H9 (cell line): ENCODE results near the gene CHCHD4. TPM values are rescaled to one million over a fixed set of nuclear protein-coding genes. Genes with fewer than 3 reads are reported as not detected.

Experiments used
- DNase-seq: peaks from one replicate; pipeline ENCODE4 v3.0.0-alpha.2; 2017
- H2AFZ ChIP-seq: one replicate; pipeline ENCODE4 v1.6.1; 2013; ENCODE audit warnings: mild to moderate bottlenecking, low read length, control low read depth, moderate library complexity
- H2AK5ac ChIP-seq: 2 replicates; pipeline ENCODE4 v1.6.1; 2013; ENCODE audit warnings: low read length, control low read depth, mixed read lengths; ENCODE audit not compliant: insufficient read length
- H2BK120ac ChIP-seq: one replicate; pipeline ENCODE4 v1.6.1; 2013; ENCODE audit warnings: low read depth, mild to moderate bottlenecking, low read length, control low read depth, inconsistent platforms; ENCODE audit not compliant: poor library complexity, severe bottlenecking
- H2BK12ac ChIP-seq: 2 replicates; pipeline ENCODE4 v1.6.1; 2013; ENCODE audit warnings: low read length, control low read depth, mixed read lengths, low read depth; ENCODE audit not compliant: insufficient read length
- H2BK15ac ChIP-seq: 2 replicates; pipeline ENCODE4 v1.6.1; 2013; ENCODE audit warnings: low read depth, low read length, control low read depth
- H2BK20ac ChIP-seq: one replicate; pipeline ENCODE4 v1.6.1; 2013; ENCODE audit warnings: low read depth, mild to moderate bottlenecking, low read length, control low read depth, inconsistent platforms; ENCODE audit not compliant: poor library complexity, severe bottlenecking
- H2BK5ac ChIP-seq: 2 replicates; pipeline ENCODE4 v1.6.1; 2013; ENCODE audit warnings: low read length, control low read depth, mixed read lengths; ENCODE audit not compliant: insufficient read length
- H3K14ac ChIP-seq: 2 replicates; pipeline ENCODE4 v1.6.1; 2013; ENCODE audit warnings: low read length, control low read depth; ENCODE audit not compliant: insufficient read depth
- H3K18ac ChIP-seq: 2 replicates; pipeline ENCODE4 v1.6.1; 2013; ENCODE audit warnings: low read depth, mild to moderate bottlenecking, mixed read lengths, low read length, control low read depth; ENCODE audit not compliant: insufficient read length
- H3K23ac ChIP-seq: 2 replicates; pipeline ENCODE4 v1.6.1; 2013; ENCODE audit warnings: low read length, control low read depth, mixed read lengths, low read depth; ENCODE audit not compliant: insufficient read length
- H3K23me2 ChIP-seq: 2 replicates; pipeline ENCODE4 v1.6.1; 2013; ENCODE audit warnings: low read depth, mild to moderate bottlenecking, mixed read lengths, low read length, control low read depth; ENCODE audit not compliant: insufficient read length, poor library complexity, severe bottlenecking
- H3K27ac ChIP-seq: 2 replicates; pipeline ENCODE4 v1.5.1; 2013; ENCODE audit warnings: low read length, control low read depth, mixed read lengths, low read depth; ENCODE audit not compliant: insufficient read length
- H3K27me3 ChIP-seq: 2 replicates; pipeline ENCODE4 v1.6.1; 2013; ENCODE audit warnings: low read length, control low read depth, inconsistent platforms; ENCODE audit not compliant: insufficient read depth
- H3K4ac ChIP-seq: 2 replicates; pipeline ENCODE4 v1.6.1; 2013; ENCODE audit warnings: low read depth, mild to moderate bottlenecking, control low read depth, inconsistent platforms, low read length, moderate library complexity
- H3K4me1 ChIP-seq: 2 replicates; pipeline ENCODE4 v1.6.1; 2013; ENCODE audit warnings: low read length, control low read depth, inconsistent platforms; ENCODE audit not compliant: insufficient read depth
- H3K4me2 ChIP-seq: 2 replicates; pipeline ENCODE4 v1.6.1; 2013; ENCODE audit warnings: low read length, control low read depth, mixed read lengths; ENCODE audit not compliant: insufficient read length, insufficient read depth
- H3K56ac ChIP-seq: 2 replicates; pipeline ENCODE4 v1.6.1; 2013; ENCODE audit warnings: low read depth, mild to moderate bottlenecking, mixed read lengths, low read length, control low read depth; ENCODE audit not compliant: insufficient read length
- H3K79me1 ChIP-seq: 2 replicates; pipeline ENCODE4 v1.6.1; 2013; ENCODE audit warnings: low read depth, mild to moderate bottlenecking, moderate library complexity, low read length, control low read depth, inconsistent platforms; ENCODE audit not compliant: insufficient read depth, poor library complexity, severe bottlenecking
- H3K79me2 ChIP-seq: 2 replicates; pipeline ENCODE4 v1.6.1; 2013; ENCODE audit warnings: low read length, control low read depth, inconsistent platforms; ENCODE audit not compliant: insufficient read depth
- H3K9ac ChIP-seq: 2 replicates; pipeline ENCODE4 v1.6.1; 2013; ENCODE audit warnings: low read length, control low read depth, mixed read lengths; ENCODE audit not compliant: insufficient read length; ENCODE audit errors: extremely low read depth
- H3K9me3 ChIP-seq: one replicate; pipeline ENCODE4 v1.6.1; 2013; ENCODE audit warnings: low read depth, low read length, inconsistent platforms; ENCODE audit not compliant: control insufficient read depth
- H3T11ph ChIP-seq: one replicate; pipeline ENCODE4 v1.6.1; 2013; ENCODE audit warnings: mild to moderate bottlenecking, low read length, control low read depth, inconsistent platforms
- H4K20me1 ChIP-seq: one replicate; pipeline ENCODE4 v1.6.1; 2013; ENCODE audit not compliant: control insufficient read depth, insufficient read length, insufficient read depth
- H4K5ac ChIP-seq: 2 replicates; pipeline ENCODE4 v1.6.1; 2013; ENCODE audit warnings: low read depth, mild to moderate bottlenecking, mixed read lengths, low read length, control low read depth; ENCODE audit not compliant: insufficient read length
- H4K8ac ChIP-seq: replicated peaks from 2 replicates; pipeline ENCODE4 v1.6.1; 2013; ENCODE audit warnings: low read length, control low read depth, mixed read lengths, low read depth; ENCODE audit not compliant: insufficient read length
- H4K91ac ChIP-seq: 2 replicates; pipeline ENCODE4 v1.6.1; 2013; ENCODE audit warnings: low read depth, mild to moderate bottlenecking, moderate library complexity, mixed read lengths, low read length, control low read depth; ENCODE audit not compliant: insufficient read length
- H3K27ac Mint-ChIP-seq, 3 experiments: 2 replicates in 2 of 3; 3 replicates in 1 of 3; pipeline ENCODE4 v1.8.0; 2020 to 2021; ENCODE audit warnings: mixed read lengths in 3 of 3, mild to moderate bottlenecking in 1 of 3, moderate library complexity in 1 of 3
- H3K27me3 Mint-ChIP-seq: 2 replicates; pipeline ENCODE4 v1.8.0; 2021; ENCODE audit warnings: low read depth, mild to moderate bottlenecking, moderate library complexity, mixed read lengths
- H3K36me3 Mint-ChIP-seq, 3 experiments: 2 replicates in 2 of 3; 3 replicates in 1 of 3; pipeline ENCODE4 v1.8.0; 2020 to 2021; ENCODE audit warnings: low read depth in 3 of 3, mixed read lengths in 3 of 3; ENCODE audit not compliant: insufficient read depth in 1 of 3
- H3K4me1 Mint-ChIP-seq, 2 experiments: 2 replicates each; pipeline ENCODE4 v1.8.0; 2020; ENCODE audit warnings: mixed read lengths in 2 of 2
- H3K4me3 Mint-ChIP-seq, 2 experiments: 2 replicates in 1 of 2; 3 replicates in 1 of 2; pipeline ENCODE4 v1.8.0; 2020 to 2021; ENCODE audit warnings: mild to moderate bottlenecking in 2 of 2, mixed read lengths in 2 of 2, moderate library complexity in 1 of 2
- H3K9me3 Mint-ChIP-seq, 2 experiments: 2 replicates in 1 of 2; 3 replicates in 1 of 2; pipeline ENCODE4 v1.8.0; 2020; ENCODE audit warnings: mild to moderate bottlenecking in 2 of 2, mixed read lengths in 2 of 2, moderate library complexity in 1 of 2
- WGBS: extraction: QIAGEN DNeasy Blood & Tissue Kit; methylation state at CpG from one replicate; pipeline ENCODE4 v1.1.7; 2013; ENCODE audit warnings: missing lambda C conversion rate, low lambda C conversion rate, mixed read lengths; ENCODE audit not compliant: insufficient read length; ENCODE audit errors: extremely low coverage; 5-methylcytosine and 5-hydroxymethylcytosine counted together
- total RNA-seq: library from RNA; stranded (reverse); gene quantifications from 2 replicates; pipeline ENCODE4 v1.2.1, GENCODE V29; 2021
- TF ChIP-seq, protein P1 (sequence below): fragments of 200-600 bp; sonication (generic); conservative IDR thresholded peaks from 3 replicates; pipeline ENCODE4 v1.8.0; 2021; ENCODE audit warnings: antibody characterized with exemption, mild to moderate bottlenecking

CHCHD4 gene
- total RNA-seq, 1 experiment from 2014 or later: 13.7 TPM

DNA sequence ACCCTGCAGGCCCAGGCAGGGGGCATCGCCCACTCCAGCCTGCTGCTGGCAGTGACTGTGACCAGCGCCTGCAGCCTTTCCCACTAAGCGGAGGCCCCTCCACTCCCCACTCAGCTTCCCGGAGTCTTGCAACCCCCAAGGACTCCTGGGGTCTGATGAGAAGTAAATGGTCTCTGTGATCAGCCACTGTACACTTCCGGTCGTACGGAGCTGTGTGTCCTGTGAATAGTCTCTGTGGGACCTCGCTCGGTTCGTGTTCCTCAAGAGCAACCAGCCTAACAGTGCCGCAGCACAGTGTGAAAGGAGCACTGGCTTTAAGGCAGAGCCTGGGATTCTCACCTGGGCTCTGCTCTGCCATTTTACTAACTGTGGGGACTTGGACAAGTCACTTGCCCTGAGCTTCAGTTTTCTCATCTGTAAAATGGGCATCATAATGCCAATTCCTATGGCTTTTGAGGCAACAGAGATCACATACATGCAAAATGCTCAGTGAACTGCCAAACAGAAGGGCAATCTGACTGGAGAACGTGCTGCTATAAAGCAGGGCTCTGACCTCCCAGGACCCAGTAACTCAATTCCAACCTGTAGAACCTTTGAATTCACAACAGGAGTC, 26.9 kb upstream of the CHCHD4 start:
- Histone ChIP-seq H3K79me2 (no peaks in the 10 kb centered on the region), H3K79me1 (no peaks in the 10 kb centered on the region), H3K23me2 (peaks cover 2% of the 10 kb centered on the region), H4K91ac (no peak overlapping the region), H3K27me3 (no peaks in the 10 kb centered on the region), H3K4me2 (no peak overlapping the region), H2BK120ac (no peak overlapping the region), H3K4me1 (peaks cover 6% of the 10 kb centered on the region; the same call in 1 of the 2 replicates), H4K20me1 (no peaks in the 10 kb centered on the region), H2BK5ac (no peak overlapping the region), H3K4ac (no peak overlapping the region), H3K27ac (no peak overlapping the region), H2AFZ (no peak overlapping the region), H3K18ac (no peak overlapping the region), H2BK15ac (no peak overlapping the region), H3K56ac (no peak overlapping the region), H3K14ac (no peak overlapping the region), H2AK5ac (no peak overlapping the region), H2BK20ac (no peak overlapping the region), H4K8ac (no peak overlapping the region), H2BK12ac (no peak overlapping the region), H4K5ac (no peak overlapping the region), H3K9ac (no peak overlapping the region), H3T11ph (no peak overlapping the region), H3K23ac (no peak overlapping the region), H3K9me3 (no peaks in the 10 kb centered on the region)
- H3K27ac Mint-ChIP-seq: no peak overlapping the region
- H3K9me3 Mint-ChIP-seq: no peaks in the 10 kb centered on the region; a peak in 1 of 5 replicates
- DNase-seq: peak; percentile 13
- WGBS: no CpG with 5 or more reads among the region's 12 CpGs
- no peaks in the 10 kb centered on the region for H3K27me3 Mint-ChIP-seq
- TF ChIP-seq, protein P1, sequence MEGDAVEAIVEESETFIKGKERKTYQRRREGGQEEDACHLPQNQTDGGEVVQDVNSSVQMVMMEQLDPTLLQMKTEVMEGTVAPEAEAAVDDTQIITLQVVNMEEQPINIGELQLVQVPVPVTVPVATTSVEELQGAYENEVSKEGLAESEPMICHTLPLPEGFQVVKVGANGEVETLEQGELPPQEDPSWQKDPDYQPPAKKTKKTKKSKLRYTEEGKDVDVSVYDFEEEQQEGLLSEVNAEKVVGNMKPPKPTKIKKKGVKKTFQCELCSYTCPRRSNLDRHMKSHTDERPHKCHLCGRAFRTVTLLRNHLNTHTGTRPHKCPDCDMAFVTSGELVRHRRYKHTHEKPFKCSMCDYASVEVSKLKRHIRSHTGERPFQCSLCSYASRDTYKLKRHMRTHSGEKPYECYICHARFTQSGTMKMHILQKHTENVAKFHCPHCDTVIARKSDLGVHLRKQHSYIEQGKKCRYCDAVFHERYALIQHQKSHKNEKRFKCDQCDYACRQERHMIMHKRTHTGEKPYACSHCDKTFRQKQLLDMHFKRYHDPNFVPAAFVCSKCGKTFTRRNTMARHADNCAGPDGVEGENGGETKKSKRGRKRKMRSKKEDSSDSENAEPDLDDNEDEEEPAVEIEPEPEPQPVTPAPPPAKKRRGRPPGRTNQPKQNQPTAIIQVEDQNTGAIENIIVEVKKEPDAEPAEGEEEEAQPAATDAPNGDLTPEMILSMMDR: no peak
- H3K4me1 Mint-ChIP-seq: peaks cover 7 to 18% of the 10 kb centered on the region in 2 experiments
- peaks cover 15 to 60% (median 53%) of the 10 kb centered on the region in 3 experiments for H3K36me3 Mint-ChIP-seq
- no peak overlapping the region for H3K4me3 Mint-ChIP-seq
